HG02642 (cell line): ENCODE data around the gene CDS1.
"Not testable (repeated sequence)": the region's sequence is repeated elsewhere in the genome, so short reads cannot be mapped to it uniquely, and the experiment has no call there.

Experiments used
- ATAC-seq: cut with Tn5 transposase; IDR thresholded peaks from one replicate; pipeline ENCODE4 v1.9.1; 2021; ENCODE audit warnings: mild to moderate bottlenecking; ENCODE audit not compliant: unreplicated experiment, poor library complexity

Gene CDS1

DNA sequence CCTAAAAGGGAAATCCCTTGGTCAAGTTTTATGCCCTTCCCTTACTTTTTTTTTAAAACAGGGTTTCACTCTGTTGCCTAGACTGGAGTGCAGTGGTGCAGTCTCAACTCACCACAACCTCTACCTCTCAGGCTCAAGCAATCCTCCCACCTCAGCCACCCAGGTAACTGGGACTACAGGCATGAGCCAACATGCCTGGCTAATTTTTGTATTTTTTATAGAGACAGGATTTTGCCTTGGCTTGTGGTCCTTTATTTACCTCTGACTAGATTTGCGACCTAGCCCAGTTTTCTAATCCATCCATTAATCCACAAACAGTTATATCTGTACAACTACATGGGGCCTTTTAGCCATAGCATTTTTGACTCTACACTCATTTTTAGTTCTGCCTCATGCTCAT lies 23.7 kb downstream of the CDS1 start:
- no peak for ATAC-seq

- no peak for ATAC-seq
Measured at GRCh38 chr4:84611531-84611930, 28.6 kb downstream of the CDS1 start.

- no peak for ATAC-seq
Measured at GRCh38 chr4:84614891-84615290, 32.0 kb downstream of the CDS1 start.

- ATAC-seq, result no peak
Measured at GRCh38 chr4:84615355-84615754, 32.4 kb downstream of the CDS1 start.

DNA sequence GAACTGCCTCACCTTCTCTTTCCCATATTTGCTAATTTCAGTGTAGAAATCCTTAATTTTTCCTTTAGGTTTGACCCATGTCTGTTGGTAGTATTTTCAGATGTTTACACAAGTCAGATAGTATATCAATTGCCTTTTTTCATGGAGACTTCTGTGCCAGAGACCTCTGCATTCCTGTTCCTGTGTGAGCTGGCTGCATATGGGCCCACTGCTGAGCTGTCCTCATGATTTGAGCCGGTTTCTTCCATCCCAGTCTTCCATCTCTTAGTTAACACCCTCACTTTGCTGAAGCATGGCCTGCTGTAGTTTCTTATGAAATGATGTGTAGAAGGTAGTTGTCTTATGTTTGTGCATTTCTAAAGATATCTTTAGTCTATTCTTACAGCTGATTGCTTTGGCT lies 40.0 kb downstream of the CDS1 start:
- no peak for ATAC-seq

GRCh38 chr4:84623661-84624060 lies 40.7 kb downstream of the CDS1 start:
- ATAC-seq, result no peak

GRCh38 chr4:84626673-84627072 lies 43.7 kb downstream of the CDS1 start:
- ATAC-seq, result no peak

DNA sequence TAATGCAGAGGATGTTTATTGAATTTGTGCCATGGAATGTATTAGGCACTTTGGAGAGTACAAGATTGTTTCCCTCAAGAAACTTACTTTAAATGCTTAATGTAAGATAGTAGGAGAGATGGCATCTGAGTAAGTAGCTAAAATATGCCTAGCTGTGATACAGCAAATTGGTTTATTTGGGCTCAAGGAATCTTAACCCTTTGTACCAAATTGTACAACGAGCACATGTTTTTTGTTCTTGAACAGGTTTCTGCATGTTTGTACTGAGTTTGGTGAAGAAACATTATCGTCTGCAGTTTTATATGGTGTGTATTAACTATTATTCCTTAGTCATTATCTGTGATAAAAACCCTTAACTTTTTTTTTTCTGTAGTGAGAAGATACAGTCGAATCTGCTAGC lies 48.6 kb downstream of the CDS1 start:
- ATAC-seq, result no peak

DNA sequence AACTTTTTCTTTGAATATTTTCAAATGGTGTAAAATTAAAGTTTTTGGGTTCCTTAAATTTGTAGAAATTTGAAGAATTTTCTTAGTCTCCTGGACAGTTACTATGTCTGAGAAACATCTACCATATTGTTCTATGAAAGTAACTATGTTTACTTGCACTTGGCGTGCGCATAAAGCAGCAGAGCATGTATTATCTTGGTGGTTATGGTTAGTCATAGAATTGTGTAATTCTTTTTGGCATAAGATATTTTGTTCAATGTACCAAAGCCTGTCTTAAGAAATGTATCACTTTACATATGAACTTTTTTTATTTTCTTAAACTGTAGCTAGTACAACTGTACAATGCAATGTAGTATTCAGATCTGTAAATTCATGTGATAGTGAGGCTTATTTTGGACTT lies 49.2 kb downstream of the CDS1 start:
- ATAC-seq, result no peak

DNA sequence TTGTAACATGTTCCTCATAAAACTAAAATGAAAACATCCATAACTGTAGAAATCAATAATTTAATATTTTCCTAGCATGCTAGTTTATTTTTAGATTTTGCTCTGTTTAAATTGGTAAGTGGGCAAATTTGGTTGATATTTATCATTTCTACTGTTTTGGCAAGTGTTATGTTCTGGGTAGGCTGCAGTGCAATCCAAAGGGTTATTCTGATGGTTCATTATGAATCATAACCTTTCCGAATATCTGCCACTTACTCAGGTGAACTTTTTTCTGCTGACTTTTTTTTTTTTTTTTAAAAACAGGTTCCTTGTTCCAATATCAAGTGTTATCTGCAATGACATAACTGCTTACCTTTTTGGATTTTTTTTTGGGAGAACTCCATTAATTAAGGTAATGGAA lies 52.0 kb downstream of the CDS1 start:
- no peak for ATAC-seq

GRCh38 chr4:84638092-84638491 lies 55.2 kb downstream of the CDS1 start:
- no peak for ATAC-seq

DNA sequence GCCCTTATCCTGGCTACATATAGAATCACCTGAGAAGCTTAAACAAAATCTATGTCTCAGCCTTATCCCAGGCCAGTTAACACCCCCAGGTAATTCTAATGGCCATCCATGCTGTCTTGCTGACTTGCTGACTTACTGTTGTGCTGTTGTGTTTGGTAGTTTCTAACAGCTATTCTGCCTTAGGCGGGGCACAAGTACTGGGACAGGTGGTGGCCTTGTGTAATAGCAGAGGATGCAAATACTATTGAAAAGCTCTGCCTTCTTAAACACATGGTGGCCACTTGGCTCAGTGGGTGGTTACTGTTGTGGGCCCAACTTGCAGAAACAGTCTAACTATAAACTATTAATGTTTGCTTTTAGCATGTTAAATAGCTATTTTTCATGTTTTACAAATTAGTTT lies 56.2 kb downstream of the CDS1 start:
- no peak for ATAC-seq

GRCh38 chr4:84644087-84644486 lies 61.2 kb downstream of the CDS1 start:
- ATAC-seq, result no peak

- ATAC-seq, result no peak
Measured at GRCh38 chr4:84647312-84647884, 64.5 kb downstream of the CDS1 start.

DNA sequence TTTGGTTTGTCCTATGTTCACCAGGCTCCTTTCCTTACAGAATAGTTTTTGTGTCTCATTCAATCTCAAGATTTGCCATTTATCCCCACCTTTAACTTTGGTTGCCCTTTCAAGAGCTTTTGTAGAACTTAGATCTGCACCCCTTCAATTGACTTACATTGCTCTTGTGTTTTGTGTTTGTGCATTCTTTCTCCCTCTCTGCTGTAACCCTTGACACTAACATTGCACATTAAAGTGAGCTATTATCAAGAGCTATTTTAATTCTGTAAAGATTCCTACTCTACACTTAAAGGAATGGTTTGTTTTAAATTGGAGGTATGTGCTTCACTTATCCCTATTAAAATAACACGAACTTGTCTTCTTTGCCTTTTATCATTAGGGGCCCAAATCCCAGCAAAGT lies 65.3 kb downstream of the CDS1 start:
- ATAC-seq, result no peak

DNA sequence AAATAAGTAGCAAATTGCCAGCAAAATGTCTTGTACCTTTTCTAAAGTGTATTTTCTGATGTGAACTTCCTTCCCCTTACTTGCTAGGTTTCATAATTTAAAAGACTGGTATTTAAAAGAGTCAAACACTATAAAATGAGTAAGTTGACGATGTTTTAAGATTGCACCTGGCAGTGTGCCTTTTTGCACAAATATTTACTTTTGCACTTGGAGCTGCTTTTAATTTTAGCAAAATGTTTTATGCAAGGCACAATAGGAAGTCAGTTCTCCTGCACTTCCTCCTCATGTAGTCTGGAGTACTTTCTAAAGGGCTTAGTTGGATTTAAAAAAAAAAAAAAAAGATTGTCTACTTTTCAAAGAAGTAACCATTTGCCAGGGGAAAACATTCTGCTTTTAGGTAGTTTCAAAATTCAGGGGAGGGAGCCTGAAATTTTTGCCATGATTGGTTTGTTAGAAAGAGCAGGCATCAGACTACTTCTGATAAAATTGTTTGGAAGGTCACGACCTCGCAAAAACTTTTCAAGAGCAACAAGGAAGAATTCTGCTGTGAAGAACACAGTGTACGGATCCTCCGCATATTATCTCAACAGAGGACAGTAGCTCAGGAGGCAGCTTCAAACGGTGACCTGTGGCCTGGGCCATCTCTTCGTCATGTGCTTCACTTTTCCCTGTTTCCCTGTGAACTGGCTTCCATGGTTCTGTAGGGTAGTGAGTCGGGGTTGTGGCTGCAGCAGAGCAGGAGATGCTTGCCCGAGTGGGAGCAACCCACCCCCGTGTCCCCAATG lies 66.1 kb downstream of the CDS1 start:
- ATAC-seq, result no peak

DNA sequence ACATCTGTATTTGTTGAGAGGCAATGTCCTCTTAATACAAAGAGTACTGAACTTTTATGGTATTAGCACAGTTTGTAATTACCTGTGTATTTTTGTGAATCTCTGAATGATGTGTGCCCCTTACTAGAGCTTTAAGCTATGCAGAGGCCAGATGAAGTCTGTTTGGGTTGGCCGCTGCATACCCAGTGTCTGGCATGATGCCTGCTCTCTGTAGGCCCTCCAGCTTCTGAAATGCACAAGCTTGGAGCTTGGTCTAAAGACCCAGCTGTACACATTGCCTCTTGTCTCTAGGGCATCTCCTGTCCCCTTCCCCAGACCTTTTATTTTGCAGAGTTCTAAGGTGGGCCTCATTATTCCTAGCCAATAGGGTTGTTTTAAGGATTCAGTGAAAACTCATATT lies 68.6 kb downstream of the CDS1 start:
- ATAC-seq, result no peak

DNA sequence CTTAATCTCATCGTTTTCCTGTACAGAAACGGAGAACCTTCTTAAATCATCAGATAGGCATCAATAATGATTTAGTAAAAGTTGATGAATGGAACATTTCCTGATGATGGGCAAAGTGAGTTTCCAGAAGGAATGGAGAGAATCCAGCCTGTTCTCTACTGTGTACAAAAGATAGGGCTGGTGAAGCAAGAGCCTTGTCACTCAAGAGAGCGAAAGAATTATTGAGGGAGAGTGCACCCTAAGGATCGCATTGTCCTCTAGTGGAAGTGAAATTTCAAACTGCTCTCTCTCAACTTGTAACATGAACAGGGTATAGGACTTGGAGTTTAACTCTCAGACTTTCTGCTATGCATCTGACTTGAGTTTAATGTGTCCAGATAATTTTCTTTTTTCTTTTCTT lies 69.6 kb downstream of the CDS1 start:
- no peak for ATAC-seq

DNA sequence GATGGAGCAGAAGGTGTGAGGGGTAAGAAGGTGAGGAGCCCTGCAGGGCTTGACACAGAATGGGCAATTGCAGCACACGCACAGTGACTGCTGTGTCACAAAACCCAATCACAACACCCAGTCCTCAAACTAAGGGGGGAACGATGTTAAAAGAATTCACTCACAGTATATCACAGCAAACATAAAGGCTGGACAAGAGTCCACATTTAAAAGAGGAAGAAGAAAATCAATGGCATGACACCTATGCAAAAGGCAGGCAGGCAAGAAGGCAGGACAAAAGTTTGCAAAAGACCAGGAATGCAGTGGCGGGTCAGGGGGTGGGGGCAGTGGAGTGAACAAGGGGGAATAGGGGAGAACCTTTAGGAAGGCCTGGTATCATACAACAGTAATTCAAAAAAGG lies 77.7 kb downstream of the CDS1 start:
- no peak for ATAC-seq

DNA sequence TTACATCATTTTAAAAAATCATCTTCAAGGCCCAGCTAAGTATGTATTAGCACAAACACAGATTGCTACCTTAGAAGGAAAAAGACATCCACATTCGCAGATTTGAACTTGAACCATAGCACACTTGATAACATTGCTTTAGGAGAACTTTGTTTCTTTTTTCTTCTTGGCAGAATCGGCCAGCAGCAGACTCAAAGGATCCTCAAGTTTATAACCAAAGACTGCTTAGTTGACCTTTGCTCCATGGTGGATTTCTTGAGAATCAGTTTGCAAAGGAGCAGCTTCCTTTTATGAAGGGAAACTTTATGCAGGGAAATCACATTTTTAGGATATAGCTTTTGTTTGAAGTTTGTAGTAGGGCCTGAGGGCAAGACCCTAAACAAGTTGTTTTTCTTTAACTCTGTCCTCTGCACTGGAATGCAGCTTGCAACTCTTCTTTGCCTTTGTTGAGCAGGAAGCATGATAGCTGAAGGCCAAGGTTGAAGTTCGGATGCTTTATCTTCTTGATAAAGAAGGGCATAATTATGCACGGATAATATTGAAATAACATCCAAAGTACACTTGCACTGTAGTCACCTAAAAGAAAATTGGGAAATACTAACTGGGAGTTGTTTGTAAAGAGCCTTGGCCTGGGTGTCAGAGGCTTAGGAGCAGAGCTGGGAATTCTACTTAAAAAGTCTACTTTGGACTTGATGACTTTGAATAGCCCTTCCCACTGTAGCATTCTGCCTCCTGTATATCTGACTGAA lies 78.4 kb downstream of the CDS1 start:
- no peak for ATAC-seq

GRCh38 chr4:84664767-84665166 lies 81.8 kb downstream of the CDS1 start:
- ATAC-seq, result not testable (repeated sequence)

- ATAC-seq, result no peak
Measured at GRCh38 chr4:84666439-84666838, 83.5 kb downstream of the CDS1 start.
